ENCODE data around the gene CCDC126. TPM values are rescaled to one million over a fixed set of nuclear protein-coding genes. Genes with fewer than 3 reads are reported as not detected.
A peak's percentile ranks its signal among the peaks of the same experiment; 100 is the strongest.

The CCDC126 gene
- total and polyA plus RNA-seq, 9 of the 15 experiments (the other 6 are each of a cell fraction or from before 2014, with no cell fraction given), result 3.0 to 16.2 (median 5.2) TPM

DNA sequence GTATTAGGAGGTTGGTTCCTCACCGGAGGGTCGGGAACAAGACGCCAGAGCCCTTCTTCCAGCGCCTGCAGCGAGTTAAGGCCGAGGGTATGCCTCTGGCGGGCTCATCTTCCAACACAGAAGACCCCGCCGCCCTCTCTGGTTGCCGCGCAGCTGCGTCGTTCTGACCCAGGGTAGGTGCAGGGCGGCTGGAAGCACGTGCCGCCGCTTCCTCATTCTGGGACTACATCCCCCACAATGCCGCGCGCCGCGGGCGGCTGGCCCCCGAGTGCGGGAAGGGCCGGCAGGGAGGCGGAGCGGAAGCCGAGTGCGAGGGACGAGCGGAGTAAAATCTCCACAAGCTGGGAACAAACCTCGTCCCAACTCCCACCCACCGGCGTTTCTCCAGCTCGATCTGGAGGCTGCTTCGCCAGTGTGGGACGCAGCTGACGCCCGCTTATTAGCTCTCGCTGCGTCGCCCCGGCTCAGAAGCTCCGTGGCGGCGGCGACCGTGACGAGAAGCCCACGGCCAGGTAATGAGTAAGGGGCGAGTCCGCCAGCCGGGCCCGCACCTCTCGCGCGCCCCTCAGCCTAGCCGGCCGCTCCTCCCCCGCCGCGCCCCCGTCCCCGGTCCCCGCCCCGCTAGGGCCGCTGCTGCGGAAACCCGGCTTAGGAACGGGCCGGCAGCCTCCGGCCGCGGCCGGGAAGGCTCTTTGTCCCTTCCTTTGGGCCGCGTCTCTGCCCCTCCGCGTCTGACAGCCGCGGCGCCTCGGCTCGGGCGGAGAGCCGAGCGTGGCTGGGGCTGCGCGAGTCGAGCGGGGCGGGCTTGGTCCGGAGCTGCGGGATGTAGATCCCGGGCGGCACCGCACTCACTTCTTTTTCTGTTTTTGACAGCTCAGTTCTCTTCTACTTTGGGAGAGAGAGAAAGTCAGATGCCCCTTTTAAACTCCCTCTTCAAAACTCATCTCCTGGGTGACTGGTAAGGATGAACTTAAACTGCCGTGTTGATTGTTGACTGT is at the start of gene CCDC126 (continued):
- no peak for TF ChIP-seq COPS2 (conservative IDR thresholded peaks at IDR 0.05)
- TF ChIP-seq, protein P1, sequence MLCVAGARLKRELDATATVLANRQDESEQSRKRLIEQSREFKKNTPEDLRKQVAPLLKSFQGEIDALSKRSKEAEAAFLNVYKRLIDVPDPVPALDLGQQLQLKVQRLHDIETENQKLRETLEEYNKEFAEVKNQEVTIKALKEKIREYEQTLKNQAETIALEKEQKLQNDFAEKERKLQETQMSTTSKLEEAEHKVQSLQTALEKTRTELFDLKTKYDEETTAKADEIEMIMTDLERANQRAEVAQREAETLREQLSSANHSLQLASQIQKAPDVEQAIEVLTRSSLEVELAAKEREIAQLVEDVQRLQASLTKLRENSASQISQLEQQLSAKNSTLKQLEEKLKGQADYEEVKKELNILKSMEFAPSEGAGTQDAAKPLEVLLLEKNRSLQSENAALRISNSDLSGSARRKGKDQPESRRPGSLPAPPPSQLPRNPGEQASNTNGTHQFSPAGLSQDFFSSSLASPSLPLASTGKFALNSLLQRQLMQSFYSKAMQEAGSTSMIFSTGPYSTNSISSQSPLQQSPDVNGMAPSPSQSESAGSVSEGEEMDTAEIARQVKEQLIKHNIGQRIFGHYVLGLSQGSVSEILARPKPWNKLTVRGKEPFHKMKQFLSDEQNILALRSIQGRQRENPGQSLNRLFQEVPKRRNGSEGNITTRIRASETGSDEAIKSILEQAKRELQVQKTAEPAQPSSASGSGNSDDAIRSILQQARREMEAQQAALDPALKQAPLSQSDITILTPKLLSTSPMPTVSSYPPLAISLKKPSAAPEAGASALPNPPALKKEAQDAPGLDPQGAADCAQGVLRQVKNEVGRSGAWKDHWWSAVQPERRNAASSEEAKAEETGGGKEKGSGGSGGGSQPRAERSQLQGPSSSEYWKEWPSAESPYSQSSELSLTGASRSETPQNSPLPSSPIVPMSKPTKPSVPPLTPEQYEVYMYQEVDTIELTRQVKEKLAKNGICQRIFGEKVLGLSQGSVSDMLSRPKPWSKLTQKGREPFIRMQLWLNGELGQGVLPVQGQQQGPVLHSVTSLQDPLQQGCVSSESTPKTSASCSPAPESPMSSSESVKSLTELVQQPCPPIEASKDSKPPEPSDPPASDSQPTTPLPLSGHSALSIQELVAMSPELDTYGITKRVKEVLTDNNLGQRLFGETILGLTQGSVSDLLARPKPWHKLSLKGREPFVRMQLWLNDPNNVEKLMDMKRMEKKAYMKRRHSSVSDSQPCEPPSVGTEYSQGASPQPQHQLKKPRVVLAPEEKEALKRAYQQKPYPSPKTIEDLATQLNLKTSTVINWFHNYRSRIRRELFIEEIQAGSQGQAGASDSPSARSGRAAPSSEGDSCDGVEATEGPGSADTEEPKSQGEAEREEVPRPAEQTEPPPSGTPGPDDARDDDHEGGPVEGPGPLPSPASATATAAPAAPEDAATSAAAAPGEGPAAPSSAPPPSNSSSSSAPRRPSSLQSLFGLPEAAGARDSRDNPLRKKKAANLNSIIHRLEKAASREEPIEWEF (CRISPR knock-in tag; IDR thresholded peaks at IDR 0.05), result no peak
- TF ChIP-seq, protein P2, sequence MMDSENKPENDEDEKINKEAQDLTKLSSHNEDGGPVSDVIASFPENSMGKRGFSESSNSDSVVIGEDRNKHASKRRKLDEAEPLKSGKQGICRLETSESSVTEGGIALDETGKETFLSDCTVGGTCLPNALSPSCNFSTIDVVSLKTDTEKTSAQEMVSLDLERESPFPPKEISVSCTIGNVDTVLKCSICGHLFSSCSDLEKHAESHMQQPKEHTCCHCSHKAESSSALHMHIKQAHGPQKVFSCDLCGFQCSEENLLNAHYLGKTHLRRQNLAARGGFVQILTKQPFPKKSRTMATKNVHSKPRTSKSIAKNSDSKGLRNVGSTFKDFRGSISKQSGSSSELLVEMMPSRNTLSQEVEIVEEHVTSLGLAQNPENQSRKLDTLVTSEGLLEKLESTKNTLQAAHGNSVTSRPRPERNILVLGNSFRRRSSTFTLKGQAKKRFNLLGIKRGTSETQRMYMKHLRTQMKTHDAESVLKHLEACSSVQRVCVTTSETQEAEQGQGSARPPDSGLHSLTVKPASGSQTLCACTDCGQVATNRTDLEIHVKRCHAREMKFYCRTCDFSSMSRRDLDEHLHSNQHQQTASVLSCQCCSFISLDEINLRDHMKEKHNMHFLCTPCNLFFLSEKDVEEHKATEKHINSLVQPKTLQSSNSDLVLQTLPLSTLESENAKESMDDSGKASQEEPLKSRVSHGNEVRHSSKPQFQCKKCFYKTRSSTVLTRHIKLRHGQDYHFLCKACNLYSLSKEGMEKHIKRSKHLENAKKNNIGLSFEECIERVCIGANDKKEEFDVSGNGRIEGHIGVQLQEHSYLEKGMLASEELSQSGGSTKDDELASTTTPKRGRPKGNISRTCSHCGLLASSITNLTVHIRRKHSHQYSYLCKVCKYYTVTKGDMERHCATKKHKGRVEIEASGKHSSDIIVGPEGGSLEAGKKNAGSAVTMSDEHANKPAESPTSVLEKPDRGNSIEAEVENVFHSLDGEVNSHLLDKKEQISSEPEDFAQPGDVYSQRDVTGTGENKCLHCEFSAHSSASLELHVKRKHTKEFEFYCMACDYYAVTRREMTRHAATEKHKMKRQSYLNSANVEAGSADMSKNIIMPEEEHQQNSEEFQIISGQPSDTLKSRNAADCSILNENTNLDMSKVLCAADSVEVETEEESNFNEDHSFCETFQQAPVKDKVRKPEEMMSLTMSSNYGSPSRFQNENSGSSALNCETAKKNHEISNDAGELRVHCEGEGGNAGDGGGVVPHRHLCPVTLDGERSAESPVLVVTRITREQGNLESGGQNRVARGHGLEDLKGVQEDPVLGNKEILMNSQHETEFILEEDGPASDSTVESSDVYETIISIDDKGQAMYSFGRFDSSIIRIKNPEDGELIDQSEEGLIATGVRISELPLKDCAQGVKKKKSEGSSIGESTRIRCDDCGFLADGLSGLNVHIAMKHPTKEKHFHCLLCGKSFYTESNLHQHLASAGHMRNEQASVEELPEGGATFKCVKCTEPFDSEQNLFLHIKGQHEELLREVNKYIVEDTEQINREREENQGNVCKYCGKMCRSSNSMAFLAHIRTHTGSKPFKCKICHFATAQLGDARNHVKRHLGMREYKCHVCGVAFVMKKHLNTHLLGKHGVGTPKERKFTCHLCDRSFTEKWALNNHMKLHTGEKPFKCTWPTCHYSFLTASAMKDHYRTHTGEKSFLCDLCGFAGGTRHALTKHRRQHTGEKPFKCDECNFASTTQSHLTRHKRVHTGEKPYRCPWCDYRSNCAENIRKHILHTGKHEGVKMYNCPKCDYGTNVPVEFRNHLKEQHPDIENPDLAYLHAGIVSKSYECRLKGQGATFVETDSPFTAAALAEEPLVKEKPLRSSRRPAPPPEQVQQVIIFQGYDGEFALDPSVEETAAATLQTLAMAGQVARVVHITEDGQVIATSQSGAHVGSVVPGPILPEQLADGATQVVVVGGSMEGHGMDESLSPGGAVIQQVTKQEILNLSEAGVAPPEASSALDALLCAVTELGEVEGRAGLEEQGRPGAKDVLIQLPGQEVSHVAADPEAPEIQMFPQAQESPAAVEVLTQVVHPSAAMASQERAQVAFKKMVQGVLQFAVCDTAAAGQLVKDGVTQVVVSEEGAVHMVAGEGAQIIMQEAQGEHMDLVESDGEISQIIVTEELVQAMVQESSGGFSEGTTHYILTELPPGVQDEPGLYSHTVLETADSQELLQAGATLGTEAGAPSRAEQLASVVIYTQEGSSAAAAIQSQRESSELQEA (IDR thresholded peaks at IDR 0.05; ENCODE audit: low read depth), result no peak
- TF ChIP-seq NCOA1 (IDR thresholded peaks at IDR 0.05; ENCODE audit: low read depth), result no peak
- no peak for TF ChIP-seq MTA1 (IDR thresholded peaks at IDR 0.05; ENCODE audit: borderline replicate concordance)
- TF ChIP-seq, protein P3, sequence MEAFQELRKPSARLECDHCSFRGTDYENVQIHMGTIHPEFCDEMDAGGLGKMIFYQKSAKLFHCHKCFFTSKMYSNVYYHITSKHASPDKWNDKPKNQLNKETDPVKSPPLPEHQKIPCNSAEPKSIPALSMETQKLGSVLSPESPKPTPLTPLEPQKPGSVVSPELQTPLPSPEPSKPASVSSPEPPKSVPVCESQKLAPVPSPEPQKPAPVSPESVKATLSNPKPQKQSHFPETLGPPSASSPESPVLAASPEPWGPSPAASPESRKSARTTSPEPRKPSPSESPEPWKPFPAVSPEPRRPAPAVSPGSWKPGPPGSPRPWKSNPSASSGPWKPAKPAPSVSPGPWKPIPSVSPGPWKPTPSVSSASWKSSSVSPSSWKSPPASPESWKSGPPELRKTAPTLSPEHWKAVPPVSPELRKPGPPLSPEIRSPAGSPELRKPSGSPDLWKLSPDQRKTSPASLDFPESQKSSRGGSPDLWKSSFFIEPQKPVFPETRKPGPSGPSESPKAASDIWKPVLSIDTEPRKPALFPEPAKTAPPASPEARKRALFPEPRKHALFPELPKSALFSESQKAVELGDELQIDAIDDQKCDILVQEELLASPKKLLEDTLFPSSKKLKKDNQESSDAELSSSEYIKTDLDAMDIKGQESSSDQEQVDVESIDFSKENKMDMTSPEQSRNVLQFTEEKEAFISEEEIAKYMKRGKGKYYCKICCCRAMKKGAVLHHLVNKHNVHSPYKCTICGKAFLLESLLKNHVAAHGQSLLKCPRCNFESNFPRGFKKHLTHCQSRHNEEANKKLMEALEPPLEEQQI (IDR thresholded peaks at IDR 0.05), result no peak
- peak; percentile 46; the same call in 1 of the 2 replicates for TF ChIP-seq ELF2 (CRISPR knock-in tag; IDR thresholded peaks at IDR 0.05)
- no peak for TF ChIP-seq ZNF121 (CRISPR knock-in tag; conservative IDR thresholded peaks at IDR 0.05)
- TF ChIP-seq POLR2AphosphoS2 (IDR thresholded peaks at IDR 0.05; ENCODE audit: low read length), result no peak
